Fibroblast of lung (primary cell): ENCODE measurements around the gene CHAF1B.

Experiments
- EZH2 ChIP-seq: IDR thresholded peaks from 2 replicates; pipeline ENCODE4 v1.5.1; 2012; ENCODE audit warnings: low read length, control low read depth, mild to moderate bottlenecking; ENCODE audit errors: missing control alignments
- TF ChIP-seq, protein P1 (sequence below), 2 donors: IDR thresholded peaks in 1 of 2; conservative IDR thresholded peaks in 1 of 2; 1 replicate in 1 of 2; 2 replicates in 1 of 2; pipeline ENCODE4 v1.5.1; 2011 to 2012; ENCODE audit warnings: low read length in 2 of 2, control low read depth in 1 of 2, inconsistent platforms in 1 of 2, low read depth in 1 of 2, mild to moderate bottlenecking in 1 of 2

DNA sequence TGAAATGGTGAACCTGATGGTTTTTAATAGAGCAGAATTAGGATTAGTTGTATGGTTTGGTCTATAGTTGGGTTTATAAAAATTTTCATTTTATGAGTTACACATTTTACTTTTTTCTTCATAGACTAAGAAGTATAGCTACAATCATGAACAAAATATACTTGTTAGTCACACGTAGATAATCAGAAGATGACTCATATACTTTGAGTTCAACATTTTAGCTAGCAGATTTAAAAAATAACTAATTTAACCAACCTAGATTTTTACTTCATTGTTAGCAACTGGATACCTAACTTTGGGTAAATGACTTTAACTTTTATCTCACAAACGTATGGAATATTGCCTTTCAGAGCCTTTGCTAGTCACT, 37.2 kb upstream of the CHAF1B start:
- no peak for TF ChIP-seq EZH2
- TF ChIP-seq, protein P1, sequence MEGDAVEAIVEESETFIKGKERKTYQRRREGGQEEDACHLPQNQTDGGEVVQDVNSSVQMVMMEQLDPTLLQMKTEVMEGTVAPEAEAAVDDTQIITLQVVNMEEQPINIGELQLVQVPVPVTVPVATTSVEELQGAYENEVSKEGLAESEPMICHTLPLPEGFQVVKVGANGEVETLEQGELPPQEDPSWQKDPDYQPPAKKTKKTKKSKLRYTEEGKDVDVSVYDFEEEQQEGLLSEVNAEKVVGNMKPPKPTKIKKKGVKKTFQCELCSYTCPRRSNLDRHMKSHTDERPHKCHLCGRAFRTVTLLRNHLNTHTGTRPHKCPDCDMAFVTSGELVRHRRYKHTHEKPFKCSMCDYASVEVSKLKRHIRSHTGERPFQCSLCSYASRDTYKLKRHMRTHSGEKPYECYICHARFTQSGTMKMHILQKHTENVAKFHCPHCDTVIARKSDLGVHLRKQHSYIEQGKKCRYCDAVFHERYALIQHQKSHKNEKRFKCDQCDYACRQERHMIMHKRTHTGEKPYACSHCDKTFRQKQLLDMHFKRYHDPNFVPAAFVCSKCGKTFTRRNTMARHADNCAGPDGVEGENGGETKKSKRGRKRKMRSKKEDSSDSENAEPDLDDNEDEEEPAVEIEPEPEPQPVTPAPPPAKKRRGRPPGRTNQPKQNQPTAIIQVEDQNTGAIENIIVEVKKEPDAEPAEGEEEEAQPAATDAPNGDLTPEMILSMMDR (conservative IDR thresholded peaks at IDR 0.05 in 1 of 2, IDR thresholded peaks at IDR 0.05 in 1 of 2; ENCODE audit: low read depth in 1 of 2, low read length in 2 of 2) = no peak
